OCI-LY3 (cell line): Measurements from ENCODE around the gene CHN1.

Experiments used
- H2AFZ ChIP-seq: fragments of 200-600, 300-600 bp; shearing (Covaris generic); 2 replicates; pipeline ENCODE4 v1.6.0; 2014; ENCODE audit warnings: antibody characterized with exemption, low read depth, low read length
- H3K27ac ChIP-seq: fragments of 200-600, 300-600 bp; sonication (generic); 2 replicates; pipeline ENCODE4 v1.5.1; 2014; ENCODE audit warnings: mild to moderate bottlenecking, low read length, moderate library complexity, mixed read lengths
- H3K27me3 ChIP-seq: fragments of 200-600, 300-600 bp; sonication (generic); 2 replicates; pipeline ENCODE4 v1.6.1; 2014; ENCODE audit warnings: low read depth, low read length, mixed read lengths
- H3K36me3 ChIP-seq: fragments of 200-600, 300-600 bp; sonication (generic); replicated peaks from 2 replicates; pipeline ENCODE3; 2014; ENCODE audit warnings: low read depth, low read length, mixed read lengths
- H3K4me1 ChIP-seq: fragments of 300-600, 200-600 bp; sonication (generic); 2 replicates; pipeline ENCODE4 v1.6.1; 2014; ENCODE audit warnings: low read length, mixed read lengths
- H3K4me2 ChIP-seq: fragments of 200-600, 300-600 bp; sonication (generic); 2 replicates; pipeline ENCODE4 v1.6.1; 2014; ENCODE audit warnings: low read length, mixed read lengths
- H3K4me3 ChIP-seq: fragments of 300-600, 200-600 bp; sonication (generic); 2 replicates; pipeline ENCODE4 v1.5.1; 2014; ENCODE audit warnings: antibody characterized with exemption, mild to moderate bottlenecking, low read length, moderate library complexity
- H3K79me2 ChIP-seq: fragments of 300-600, 200-600 bp; shearing (Covaris generic); 2 replicates; pipeline ENCODE4 v1.6.1; 2014; ENCODE audit warnings: mild to moderate bottlenecking, low read length, mixed read lengths
- H3K9ac ChIP-seq: fragments of 300-600, 200-600 bp; shearing (Covaris generic); 2 replicates; pipeline ENCODE4 v1.6.0; 2014; ENCODE audit warnings: mild to moderate bottlenecking, low read length, moderate library complexity
- H3K9me3 ChIP-seq: fragments of 200-600, 300-600 bp; shearing (Covaris generic); 2 replicates; pipeline ENCODE4 v1.6.1; 2014; ENCODE audit warnings: low read length, mixed read lengths; ENCODE audit not compliant: insufficient read depth
- H4K20me1 ChIP-seq: fragments of 200-600, 300-600 bp; sonication (generic); 2 replicates; pipeline ENCODE4 v1.6.1; 2016; ENCODE audit warnings: low read length, mixed read lengths; ENCODE audit not compliant: insufficient read depth
- CTCF ChIP-seq: fragments of 200-600, 300-600 bp; sonication (generic); IDR thresholded peaks from 2 replicates; pipeline ENCODE4 v1.5.1; 2014; ENCODE audit warnings: antibody characterized with exemption, low read length, low read depth
- EZH2phosphoT487 ChIP-seq: fragments of 200-600 bp; shearing (Covaris generic); IDR thresholded peaks from 2 replicates; pipeline ENCODE4 v1.6.1; 2018; ENCODE audit warnings: antibody characterized with exemption, mixed run types, low read depth

Gene CHN1

GRCh38 chr2:174771136-174771535 lies 234.0 kb downstream of the CHN1 start:
- Histone ChIP-seq H3K4me3 (no peak overlapping the region), H3K9ac (no peak overlapping the region), H3K4me1 (peaks cover 29% of the 10 kb centered on the region), H4K20me1 (no peaks in the 10 kb centered on the region), H2AFZ (peak overlapping the region; percentile 99), H3K27ac (no peak overlapping the region), H3K27me3 (0 out of 2 replicates have a peak, but pooled peaks cover under 1% of the 10 kb centered on the region), H3K9me3 (no peaks in the 10 kb centered on the region), H3K4me2 (peak overlapping the region; percentile 89), H3K79me2 (no peaks in the 10 kb centered on the region), H3K36me3 (no peaks in the 10 kb centered on the region)
- TF ChIP-seq EZH2phosphoT487 (no peak), CTCF (no peak)

- 0 out of 2 replicates have a peak, but pooled peaks cover 6% of the 10 kb centered on the region for H3K27me3 ChIP-seq
- no peak overlapping the region for H3K4me3 ChIP-seq
- no peaks in the 10 kb centered on the region for H3K79me2 ChIP-seq
- no peak overlapping the region for H2AFZ ChIP-seq
- no peaks in the 10 kb centered on the region for H3K9me3 ChIP-seq
- H3K9ac ChIP-seq: no peak overlapping the region
- no peak overlapping the region for H3K27ac ChIP-seq
- no peaks in the 10 kb centered on the region for H4K20me1 ChIP-seq
- H3K36me3 ChIP-seq: no peaks in the 10 kb centered on the region
- H3K4me1 ChIP-seq: peaks cover 32% of the 10 kb centered on the region
- TF ChIP-seq EZH2phosphoT487: no peak
- no peak for TF ChIP-seq CTCF
- no peak overlapping the region for H3K4me2 ChIP-seq
Observed at GRCh38 chr2:174768557-174768956, 236.6 kb downstream of the CHN1 start.

- H3K9ac ChIP-seq: no peak overlapping the region
- no peak overlapping the region for H3K4me3 ChIP-seq
- H4K20me1 ChIP-seq: no peaks in the 10 kb centered on the region
- H3K79me2 ChIP-seq: no peaks in the 10 kb centered on the region
- H3K27ac ChIP-seq: no peak overlapping the region
- H3K36me3 ChIP-seq: no peaks in the 10 kb centered on the region
- 0 out of 2 replicates have a peak, but pooled peaks cover 6% of the 10 kb centered on the region for H3K27me3 ChIP-seq
- H3K9me3 ChIP-seq: no peaks in the 10 kb centered on the region
- H3K4me2 ChIP-seq: no peak overlapping the region
- peaks cover 11% of the 10 kb centered on the region for H3K4me1 ChIP-seq
- no peak overlapping the region for H2AFZ ChIP-seq
- no peak for TF ChIP-seq CTCF
Observed at GRCh38 chr2:174766271-174766670, 238.9 kb downstream of the CHN1 start.

DNA sequence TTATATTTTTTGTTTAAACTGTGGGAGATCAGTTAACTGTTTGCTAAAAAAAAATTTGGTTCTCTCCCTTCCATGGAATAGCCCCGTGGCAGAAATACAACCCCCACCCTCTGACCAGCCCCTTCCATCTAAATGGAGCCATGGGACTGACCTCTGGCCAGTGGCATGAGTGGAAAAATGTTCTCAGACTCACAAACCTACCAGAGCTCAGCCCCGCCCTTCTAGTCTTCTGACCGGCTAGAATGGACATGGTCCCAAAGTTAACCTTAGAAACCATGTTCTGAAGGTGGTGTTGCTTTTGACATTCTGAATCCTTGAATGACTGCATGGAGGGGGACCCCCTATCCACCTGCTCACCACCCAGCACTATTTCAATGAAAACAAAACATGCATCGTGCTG lies 239.6 kb downstream of the CHN1 start:
- Histone ChIP-seq H3K4me2 (no peak overlapping the region), H3K4me1 (peaks cover 9% of the 10 kb centered on the region), H3K36me3 (no peaks in the 10 kb centered on the region), H3K27me3 (peaks cover 9% of the 10 kb centered on the region; the same call in 1 of the 2 replicates), H3K27ac (no peak overlapping the region), H4K20me1 (no peaks in the 10 kb centered on the region), H2AFZ (no peak overlapping the region), H3K4me3 (no peak overlapping the region), H3K9me3 (no peaks in the 10 kb centered on the region), H3K9ac (no peak overlapping the region), H3K79me2 (no peaks in the 10 kb centered on the region)
- TF ChIP-seq CTCF (no peak), EZH2phosphoT487 (no peak)
